Esophagus muscularis mucosa (tissue), 2 donors: ENCODE measurements around the gene GPC6.

Source experiments
- POLR2A ChIP-seq: fragments of 450-650 bp; IDR thresholded peaks from one replicate; pipeline ENCODE4 v1.6.1; 2017; ENCODE audit warnings: antibody characterized with exemption, moderate library complexity, mild to moderate bottlenecking, low read depth
- POLR2AphosphoS5 ChIP-seq, 2 donors: sonication (generic); formaldehyde crosslinking; IDR thresholded peaks; one replicate each; pipeline ENCODE4 v1.6.1; 2017; ENCODE audit warnings: antibody characterized with exemption in 2 of 2

DNA sequence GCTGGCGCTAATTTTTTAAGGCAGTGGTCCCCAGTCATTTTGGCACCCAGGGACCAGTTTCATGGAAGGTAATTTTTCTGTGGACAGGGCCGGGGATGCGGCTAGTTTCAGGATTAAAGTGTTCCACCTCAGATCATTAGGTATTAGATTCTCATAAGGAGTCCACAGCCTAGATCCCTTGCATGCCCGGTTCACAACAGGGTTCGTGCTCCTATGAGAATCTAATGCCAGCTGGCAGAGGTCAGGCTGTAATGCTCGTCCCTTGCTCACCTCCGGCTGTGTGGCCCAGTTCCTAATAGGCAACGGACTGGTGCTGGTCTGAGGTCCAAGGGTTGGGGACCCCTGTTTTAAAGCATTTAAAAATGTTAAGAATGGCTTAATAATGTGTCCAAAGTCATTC lies 54.1 kb downstream of the GPC6 start:
- no peak for TF ChIP-seq POLR2AphosphoS5 (IDR thresholded peaks at IDR 0.05)
- TF ChIP-seq POLR2A = no peak
